Breast epithelium (tissue), 4 donors: ENCODE results near the gene CHIT1. TPM values are rescaled to one million over a fixed set of nuclear protein-coding genes. Genes with fewer than 3 reads are reported as not detected.

Experiments
- DNase-seq, 2 donors: peaks; one replicate each; pipeline ENCODE4 v3.0.0-alpha.2; 2019; ENCODE audit warnings: low spot score in 2 of 2
- H3K27ac ChIP-seq, 2 donors: fragments of 200-600 bp; sonication (generic) in 1 of 2; one replicate each; pipeline ENCODE4 v1.5.1; 2016 to 2019; ENCODE audit warnings: mild to moderate bottlenecking in 1 of 2
- H3K27me3 ChIP-seq, 2 donors: fragments of 200-600 bp; sonication (generic) in 1 of 2; one replicate each; pipeline versions ENCODE4 v1.5.1 to v1.6.0; 2017 to 2019; ENCODE audit warnings: control low read depth in 1 of 2, mild to moderate bottlenecking in 1 of 2
- H3K36me3 ChIP-seq: fragments of 200-600 bp; one replicate; pipeline ENCODE4 v1.5.1; 2019
- H3K4me1 ChIP-seq, 2 donors: fragments of 200-600 bp; sonication (generic); one replicate each; pipeline ENCODE4 v1.5.1; 2016 to 2019; ENCODE audit warnings: control low read depth in 1 of 2
- H3K4me3 ChIP-seq, 3 donors: fragments of 200-600 bp; sonication (generic); 1 replicate in 2 of 3; 2 replicates in 1 of 3; pipeline ENCODE4 v1.5.1; 2016 to 2019; ENCODE audit warnings: mild to moderate bottlenecking in 3 of 3, moderate library complexity in 2 of 3
- H3K9me3 ChIP-seq, 2 donors: fragments of 200-600 bp; sonication (generic) in 1 of 2; one replicate each; pipeline ENCODE4 v1.5.1; 2016 to 2019; ENCODE audit warnings: control low read depth in 1 of 2
- CTCF ChIP-seq, 3 donors: fragments of 450-650 bp; IDR thresholded peaks; one replicate each; pipeline ENCODE4 v1.5.1; 2016 to 2017; ENCODE audit warnings: antibody characterized with exemption in 3 of 3, mild to moderate bottlenecking in 3 of 3, moderate library complexity in 3 of 3
- POLR2A ChIP-seq: fragments of 450-650 bp; IDR thresholded peaks from one replicate; pipeline ENCODE4 v1.6.1; 2016; ENCODE audit warnings: antibody characterized with exemption, mild to moderate bottlenecking, moderate library complexity
- POLR2AphosphoS5 ChIP-seq, 3 donors: sonication (generic); formaldehyde crosslinking; IDR thresholded peaks; one replicate each; pipeline ENCODE4 v1.6.1; 2017; ENCODE audit warnings: antibody characterized with exemption in 3 of 3
- intact Hi-C: fragments of 100-400 bp; cut with DNase I; formaldehyde crosslinking; loops from one replicate; pipeline ENCODE4 v1.15.1; 2023; ENCODE audit warnings: low total_unique reads
- total RNA-seq, 3 donors: library from RNA; depleted of rRNA; stranded (reverse); fragments of >200 nt; gene quantifications; one replicate each; pipeline ENCODE4 v1.1.0, GENCODE V29; 2016

Gene CHIT1
- total RNA-seq, 3 donors from 2014 or later, result 5.1 to 15.2 TPM; not detected in 1

DNA sequence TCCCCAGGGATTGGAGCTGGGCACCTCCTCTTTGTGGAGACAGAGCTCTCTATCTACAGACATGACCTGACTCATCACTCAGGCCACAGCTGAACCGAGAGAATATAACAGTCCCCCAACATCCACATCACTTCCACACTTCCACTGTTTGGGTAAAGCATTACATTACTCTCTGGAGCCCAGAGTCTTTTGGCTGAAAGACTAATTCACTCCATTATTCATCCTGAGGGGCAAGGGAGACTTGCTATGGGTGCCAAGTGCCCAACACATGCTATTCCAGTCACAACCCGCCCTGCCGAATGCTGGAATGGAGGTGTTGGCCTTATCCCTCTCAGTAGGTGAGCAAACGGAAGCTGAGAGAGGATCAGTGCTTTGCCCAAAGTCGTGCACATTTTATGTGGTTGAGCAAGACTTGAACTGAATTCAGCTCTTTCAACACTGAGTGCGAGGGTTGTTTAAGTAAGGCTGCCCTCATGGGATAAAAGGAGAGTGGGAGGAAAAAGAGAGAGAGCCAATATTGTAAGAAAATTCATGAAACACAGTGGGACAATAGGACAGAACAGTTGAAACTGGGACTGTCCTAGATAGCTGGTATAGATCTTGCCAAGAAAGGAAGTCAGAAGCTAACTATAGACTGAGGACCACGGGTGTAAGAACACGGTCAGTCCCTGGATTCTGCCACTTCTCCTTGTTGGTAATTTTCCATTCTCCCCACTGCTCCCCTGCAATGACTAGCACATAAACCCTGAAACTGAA, 29.5 kb downstream of the CHIT1 start:
- intact Hi-C loops, result no loop called here
- Histone ChIP-seq H3K9me3 (no peaks in the 10 kb centered on the region), H3K27ac (peak overlapping the region; percentile 73 to 92), H3K4me1 (peaks cover 0 to 11% of the 10 kb centered on the region in 2 donors), H3K36me3 (no peaks in the 10 kb centered on the region), H3K27me3 (peaks cover 0 to 2% of the 10 kb centered on the region in 2 donors), H3K4me3 (peak overlapping the region in 1 of 3 donors; percentile 25)
- DNase-seq, result peak in 1 of 2 donors; percentile 89
- no peak for TF ChIP-seq CTCF (IDR thresholded peaks at IDR 0.05)
- peak in 2 of 3 donors; percentile 65 to 69 for TF ChIP-seq POLR2AphosphoS5 (IDR thresholded peaks at IDR 0.05)

GRCh38 chr1:203199481-203199815, 30.0 kb downstream of the CHIT1 start:
- no peak for DNase-seq
- intact Hi-C loops, result no loop called here
- peaks cover 0 to 11% of the 10 kb centered on the region in 2 donors for H3K4me1 ChIP-seq
- H3K36me3 ChIP-seq, result no peaks in the 10 kb centered on the region
- H3K27ac ChIP-seq, result peak overlapping the region; percentile 73 to 92
- no peak overlapping the region for H3K4me3 ChIP-seq
- no peaks in the 10 kb centered on the region for H3K9me3 ChIP-seq
- TF ChIP-seq POLR2AphosphoS5 (IDR thresholded peaks at IDR 0.05), result no peak
- TF ChIP-seq CTCF (IDR thresholded peaks at IDR 0.05), result no peak
- no peak for TF ChIP-seq POLR2A
- peaks cover 0 to 2% of the 10 kb centered on the region in 2 donors for H3K27me3 ChIP-seq

DNA sequence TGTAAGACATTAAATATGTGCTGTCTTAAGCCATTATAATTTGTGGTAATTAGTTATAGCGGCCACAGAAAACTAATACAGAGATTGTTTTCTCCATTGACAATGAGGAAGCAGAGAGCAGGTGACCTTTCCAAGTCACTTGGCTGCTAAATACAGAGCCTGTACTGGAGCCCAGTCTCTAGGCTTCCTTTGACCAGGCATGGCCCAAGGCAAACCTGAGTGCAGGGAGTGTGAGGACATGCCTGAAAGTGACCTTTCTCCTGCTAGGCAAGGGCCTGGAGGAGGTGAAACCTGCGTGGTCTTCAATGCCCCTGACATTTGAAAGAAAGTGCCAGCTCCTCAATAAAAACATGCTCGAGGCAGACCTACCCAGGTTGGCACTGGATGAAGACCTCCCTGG, 30.5 kb downstream of the CHIT1 start:
- peaks cover 0 to 11% of the 10 kb centered on the region in 2 donors for H3K4me1 ChIP-seq
- H3K9me3 ChIP-seq, result no peaks in the 10 kb centered on the region
- H3K36me3 ChIP-seq, result no peaks in the 10 kb centered on the region
- peak overlapping the region; percentile 73 to 92 for H3K27ac ChIP-seq
- no peak for TF ChIP-seq POLR2A
- TF ChIP-seq POLR2AphosphoS5 (IDR thresholded peaks at IDR 0.05), result no peak
- no peak for TF ChIP-seq CTCF (IDR thresholded peaks at IDR 0.05)
- H3K27me3 ChIP-seq, result peaks cover 0 to 2% of the 10 kb centered on the region in 2 donors
- intact Hi-C loops, result no loop called here
- H3K4me3 ChIP-seq, result no peak overlapping the region
- no peak for DNase-seq

GRCh38 chr1:203197625-203198024, 31.8 kb downstream of the CHIT1 start:
- Histone ChIP-seq H3K27ac (no peak overlapping the region), H3K4me3 (no peak overlapping the region), H3K4me1 (peaks cover 0 to 11% of the 10 kb centered on the region in 2 donors), H3K36me3 (no peaks in the 10 kb centered on the region), H3K9me3 (no peaks in the 10 kb centered on the region), H3K27me3 (peaks cover 0 to 2% of the 10 kb centered on the region in 2 donors)
- TF ChIP-seq POLR2AphosphoS5 (IDR thresholded peaks at IDR 0.05) (no peak), POLR2A (no peak), CTCF (IDR thresholded peaks at IDR 0.05) (no peak)
- peak in 1 of 2 donors; percentile 12 for DNase-seq
- intact Hi-C loops, result no loop called here

DNA sequence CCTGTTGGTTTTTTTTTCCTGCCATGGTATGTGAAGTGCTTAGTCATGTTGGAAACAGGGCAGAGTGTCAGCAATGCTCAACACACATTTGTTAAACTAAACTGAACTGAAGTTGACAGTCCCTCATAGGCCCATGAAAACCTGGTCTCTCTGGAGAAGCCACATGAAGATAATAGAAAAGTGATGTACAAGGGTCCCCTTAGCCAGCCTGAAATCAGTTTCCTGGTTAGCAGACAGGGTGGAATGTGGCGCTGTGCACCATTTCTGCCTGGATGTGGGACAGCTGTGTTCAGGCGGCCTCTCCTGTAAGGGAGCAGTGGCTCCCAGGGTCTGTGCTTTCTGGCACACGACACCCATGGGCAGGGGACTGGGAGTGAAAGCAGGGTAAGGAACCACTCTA, 33.1 kb downstream of the CHIT1 start:
- H3K4me1 ChIP-seq, result peaks cover 0 to 11% of the 10 kb centered on the region in 2 donors
- no peak overlapping the region for H3K4me3 ChIP-seq
- no peak for TF ChIP-seq POLR2A
- no peak for TF ChIP-seq POLR2AphosphoS5 (IDR thresholded peaks at IDR 0.05)
- TF ChIP-seq CTCF (IDR thresholded peaks at IDR 0.05), result no peak
- no peak for DNase-seq
- peaks cover 0 to 2% of the 10 kb centered on the region in 2 donors for H3K27me3 ChIP-seq
- H3K9me3 ChIP-seq, result no peaks in the 10 kb centered on the region
- no peak overlapping the region for H3K27ac ChIP-seq
- no peaks in the 10 kb centered on the region for H3K36me3 ChIP-seq
- intact Hi-C loops, result no loop called here
